ENCODE measurements around the gene SYK. TPM values are rescaled to one million over a fixed set of nuclear protein-coding genes. Genes with fewer than 3 reads are reported as not detected.
A peak's percentile ranks its signal among the peaks of the same experiment; 100 is the strongest.

Gene SYK
- total RNA-seq, 1 donor from 2014 or later, result 29.2 TPM

DNA sequence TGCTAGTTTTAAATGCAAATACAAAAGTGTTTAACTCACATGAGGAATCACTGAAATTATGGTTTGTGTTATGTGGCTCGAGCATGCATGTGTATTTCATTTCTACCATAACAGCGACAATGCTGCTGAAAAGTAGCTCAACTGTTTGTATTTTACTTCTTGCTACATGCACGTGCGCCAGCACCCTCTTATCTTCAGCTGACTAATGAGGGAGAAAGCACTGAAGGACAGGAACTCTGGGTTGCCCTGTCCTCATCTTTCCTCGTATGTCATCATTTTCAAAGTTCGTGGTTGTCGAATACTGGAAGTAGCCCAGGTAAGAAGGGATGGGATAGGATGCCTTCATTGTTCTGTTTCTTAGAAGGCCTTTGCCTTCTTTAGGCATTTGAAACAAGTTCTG, 120.3 kb downstream of the SYK start:
- peak; percentile 54 for DNase-seq (ENCODE audit: low read depth)
- peak; percentile 18 for FAIRE-seq
- H3K36me3 ChIP-seq (ENCODE audit: control insufficient read depth, insufficient read depth, low read length), result no peaks in the 10 kb centered on the region
- H3K4me3 ChIP-seq (ENCODE audit: low read depth, low read length), result no peak overlapping the region
- TF ChIP-seq, protein P1, sequence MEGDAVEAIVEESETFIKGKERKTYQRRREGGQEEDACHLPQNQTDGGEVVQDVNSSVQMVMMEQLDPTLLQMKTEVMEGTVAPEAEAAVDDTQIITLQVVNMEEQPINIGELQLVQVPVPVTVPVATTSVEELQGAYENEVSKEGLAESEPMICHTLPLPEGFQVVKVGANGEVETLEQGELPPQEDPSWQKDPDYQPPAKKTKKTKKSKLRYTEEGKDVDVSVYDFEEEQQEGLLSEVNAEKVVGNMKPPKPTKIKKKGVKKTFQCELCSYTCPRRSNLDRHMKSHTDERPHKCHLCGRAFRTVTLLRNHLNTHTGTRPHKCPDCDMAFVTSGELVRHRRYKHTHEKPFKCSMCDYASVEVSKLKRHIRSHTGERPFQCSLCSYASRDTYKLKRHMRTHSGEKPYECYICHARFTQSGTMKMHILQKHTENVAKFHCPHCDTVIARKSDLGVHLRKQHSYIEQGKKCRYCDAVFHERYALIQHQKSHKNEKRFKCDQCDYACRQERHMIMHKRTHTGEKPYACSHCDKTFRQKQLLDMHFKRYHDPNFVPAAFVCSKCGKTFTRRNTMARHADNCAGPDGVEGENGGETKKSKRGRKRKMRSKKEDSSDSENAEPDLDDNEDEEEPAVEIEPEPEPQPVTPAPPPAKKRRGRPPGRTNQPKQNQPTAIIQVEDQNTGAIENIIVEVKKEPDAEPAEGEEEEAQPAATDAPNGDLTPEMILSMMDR (IDR thresholded peaks at IDR 0.05; ENCODE audit: insufficient read depth, low read length, severe bottlenecking), result no peak
- no peaks in the 10 kb centered on the region for H3K27me3 ChIP-seq (ENCODE audit: control insufficient read depth, insufficient read depth, low read length)

GRCh38 chr9:90925581-90926257, 124.1 kb downstream of the SYK start:
- no peak overlapping the region for H3K4me3 ChIP-seq (ENCODE audit: low read depth, low read length)
- FAIRE-seq (no peak), DNase-seq (ENCODE audit: low read depth) (peak; percentile 85)
- H3K27me3 ChIP-seq (ENCODE audit: control insufficient read depth, insufficient read depth, low read length), result no peaks in the 10 kb centered on the region
- TF ChIP-seq, protein P1 (IDR thresholded peaks at IDR 0.05; ENCODE audit: insufficient read depth, low read length, severe bottlenecking), result no peak
- no peaks in the 10 kb centered on the region for H3K36me3 ChIP-seq (ENCODE audit: control insufficient read depth, insufficient read depth, low read length)

GRCh38 chr9:90926936-90927335, 125.3 kb downstream of the SYK start:
- no peak for DNase-seq (ENCODE audit: low read depth)
- H3K4me3 ChIP-seq (ENCODE audit: low read depth, low read length), result no peak overlapping the region
- no peaks in the 10 kb centered on the region for H3K36me3 ChIP-seq (ENCODE audit: control insufficient read depth, insufficient read depth, low read length)
- no peaks in the 10 kb centered on the region for H3K27me3 ChIP-seq (ENCODE audit: control insufficient read depth, insufficient read depth, low read length)
- no peak for FAIRE-seq
- TF ChIP-seq, protein P1 (IDR thresholded peaks at IDR 0.05; ENCODE audit: insufficient read depth, low read length, severe bottlenecking), result no peak

- Histone ChIP-seq H3K4me3 (ENCODE audit: low read depth, low read length) (no peak overlapping the region), H3K27me3 (ENCODE audit: control insufficient read depth, insufficient read depth, low read length) (no peaks in the 10 kb centered on the region), H3K36me3 (ENCODE audit: control insufficient read depth, insufficient read depth, low read length) (no peaks in the 10 kb centered on the region)
- TF ChIP-seq, protein P1 (IDR thresholded peaks at IDR 0.05; ENCODE audit: insufficient read depth, low read length, severe bottlenecking), result no peak
- FAIRE-seq, result no peak
- peak; percentile 84 for DNase-seq (ENCODE audit: low read depth)
Observed at GRCh38 chr9:90927496-90927895, 125.9 kb downstream of the SYK start.

GRCh38 chr9:90929626-90930025, 128.0 kb downstream of the SYK start:
- FAIRE-seq, result no peak
- Histone ChIP-seq H3K27me3 (ENCODE audit: control insufficient read depth, insufficient read depth, low read length) (no peaks in the 10 kb centered on the region), H3K4me3 (ENCODE audit: low read depth, low read length) (no peak overlapping the region), H3K36me3 (ENCODE audit: control insufficient read depth, insufficient read depth, low read length) (no peaks in the 10 kb centered on the region)
- no peak for DNase-seq (ENCODE audit: low read depth)
- TF ChIP-seq, protein P1 (IDR thresholded peaks at IDR 0.05; ENCODE audit: insufficient read depth, low read length, severe bottlenecking), result no peak

DNA sequence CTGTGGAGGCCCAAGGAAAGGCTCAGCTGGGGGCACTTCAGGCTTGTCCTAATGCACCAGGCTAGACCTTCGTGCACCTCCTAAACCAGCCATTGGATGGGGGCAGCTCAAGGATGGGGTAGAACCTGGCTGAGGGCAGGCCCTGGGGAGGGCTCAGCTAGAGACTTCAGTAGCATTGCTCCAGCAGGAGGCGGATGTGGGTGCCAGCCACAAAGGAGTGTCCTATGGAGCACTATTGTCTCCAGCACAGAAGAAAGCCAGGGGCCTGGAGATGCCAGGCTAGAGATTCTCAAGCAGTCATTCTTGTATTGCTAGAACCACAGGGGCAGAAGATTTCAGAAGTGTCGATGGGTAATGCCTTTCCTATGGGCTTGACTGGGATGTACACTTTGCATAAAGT, 131.8 kb downstream of the SYK start:
- Histone ChIP-seq H3K4me3 (ENCODE audit: low read depth, low read length) (no peak overlapping the region), H3K36me3 (ENCODE audit: control insufficient read depth, insufficient read depth, low read length) (no peaks in the 10 kb centered on the region), H3K27me3 (ENCODE audit: control insufficient read depth, insufficient read depth, low read length) (no peaks in the 10 kb centered on the region)
- no peak for FAIRE-seq
- DNase-seq (ENCODE audit: low read depth), result no peak
- TF ChIP-seq, protein P1 (IDR thresholded peaks at IDR 0.05; ENCODE audit: insufficient read depth, low read length, severe bottlenecking), result no peak

Data from bronchial epithelial cell (primary cell).